PC-3 (cell line): ENCODE results near the gene ZFHX3. TPM values are rescaled to one million over a fixed set of nuclear protein-coding genes. Genes with fewer than 3 reads are reported as not detected.

Experiments used
- ATAC-seq: fragments of 200-7000 bp; cut with Tn5 transposase; 2 replicates; pipeline ENCODE4 v1.9.1; 2020; ENCODE audit warnings: mild to moderate bottlenecking, moderate library complexity
- BruUV-seq: library from RNA; stranded (reverse); fragments of 400-500 nt; replicated peaks from 2 replicates; lab custom pipeline; 2021; lab: Mats Ljungman, UMichigan
- CTCF ChIA-PET: fragments of 300-600 bp; sonication (Branson Sonifier 250); formaldehyde crosslinking; loops from one replicate; lab custom pipeline; 2022; ENCODE audit warnings: antibody characterized with exemption; lab: Charles Lee
- POLR2A ChIA-PET: fragments of 300-600 bp; sonication (Branson Sonifier 250); formaldehyde crosslinking; loops from one replicate; lab custom pipeline; 2022; ENCODE audit warnings: antibody characterized with exemption; ENCODE audit not compliant: unreplicated experiment; lab: Charles Lee
- DNase-seq: peaks from one replicate; pipeline ENCODE4 v3.0.0-alpha.2; 2015
- H2AFZ ChIP-seq: fragments of 300-600 bp; sonication (generic); 2 replicates; pipeline ENCODE4 v1.6.0; 2016; ENCODE audit warnings: antibody characterized with exemption, low read length
- H3F3A ChIP-seq: fragments of 300-600 bp; sonication (generic); one replicate; pipeline ENCODE4 v1.6.0; 2017; ENCODE audit warnings: antibody characterized with exemption, low read length, control low read depth, mild to moderate bottlenecking; ENCODE audit not compliant: unreplicated experiment
- H3K27ac ChIP-seq: fragments of 300-600 bp; sonication (generic); 2 replicates; pipeline ENCODE4 v1.5.1; 2016; ENCODE audit warnings: mild to moderate bottlenecking, low read length
- H3K27me3 ChIP-seq: fragments of 300-600 bp; sonication (generic); 2 replicates; pipeline ENCODE4 v1.6.1; 2016; ENCODE audit warnings: low read length, mixed read lengths
- H3K36me3 ChIP-seq: fragments of 300-600 bp; sonication (generic); 2 replicates; pipeline ENCODE4 v1.6.1; 2016; ENCODE audit warnings: low read depth, mixed run types, low read length, mixed read lengths
- H3K4me1 ChIP-seq: fragments of 300-600 bp; sonication (generic); 2 replicates; pipeline ENCODE4 v1.5.1; 2016; ENCODE audit warnings: low read length; ENCODE audit not compliant: insufficient read depth
- H3K4me2 ChIP-seq: fragments of 300-600 bp; sonication (generic); 2 replicates; pipeline ENCODE4 v1.6.0; 2016; ENCODE audit warnings: low read length
- H3K4me3 ChIP-seq: fragments of 300-600 bp; sonication (generic); 2 replicates; pipeline ENCODE4 v1.5.1; 2016; ENCODE audit warnings: mild to moderate bottlenecking, low read length, mixed read lengths
- H3K79me2 ChIP-seq: fragments of 300-600 bp; sonication (generic); 2 replicates; pipeline ENCODE4 v1.6.1; 2017; ENCODE audit warnings: low read length, mixed read lengths
- H3K9ac ChIP-seq: fragments of 300-600 bp; sonication (generic); 2 replicates; pipeline ENCODE4 v1.6.0; 2016; ENCODE audit warnings: mild to moderate bottlenecking, low read length
- H3K9me2 ChIP-seq: fragments of 300-600 bp; sonication (generic); replicated peaks from 2 replicates; pipeline ENCODE4 v1.6.1; 2016; ENCODE audit warnings: mixed run types, low read length, mixed read lengths
- H3K9me3 ChIP-seq: fragments of 300-600 bp; sonication (generic); 2 replicates; pipeline ENCODE4 v1.6.1; 2016; ENCODE audit warnings: low read length, mixed read lengths
- H4K20me1 ChIP-seq: fragments of 300-600 bp; sonication (generic); 2 replicates; pipeline ENCODE4 v1.6.1; 2016; ENCODE audit warnings: low read length, mixed read lengths
- EZH2 ChIP-seq: fragments of 300-600 bp; sonication (generic); IDR thresholded peaks from one replicate; pipeline ENCODE4 v1.6.1; 2017; ENCODE audit warnings: antibody characterized with exemption, mild to moderate bottlenecking, low read length; ENCODE audit not compliant: unreplicated experiment
- EZH2phosphoT487 ChIP-seq: fragments of 300-600 bp; sonication (generic); IDR thresholded peaks from 2 replicates; pipeline ENCODE4 v1.6.1; 2018; ENCODE audit warnings: mild to moderate bottlenecking, antibody characterized with exemption, low read length, borderline replicate concordance
- intact Hi-C: fragments of 100-400 bp; cut with micrococcal nuclease; formaldehyde crosslinking; loops from 2 replicates; pipeline ENCODE4 v1.9.0; 2023
- total RNA-seq: library from RNA; depleted of rRNA; stranded (reverse); fragments of >200 nt; gene quantifications from 2 replicates; pipeline ENCODE4 v1.2.3, GENCODE V29; 2014
- TF ChIP-seq, protein P1 (sequence below): fragments of 300-600 bp; sonication (generic); conservative IDR thresholded peaks from 2 replicates; pipeline ENCODE4 v1.5.1; 2017; ENCODE audit warnings: antibody characterized with exemption, low read depth, mild to moderate bottlenecking, low read length

The ZFHX3 gene
- total RNA-seq, 1 experiment from 2014 or later = 3.5 TPM

- intact Hi-C loops = no loop called here
- ChIA-PET POLR2A (no interaction called here), CTCF (no interaction called here)
- DNase-seq (no peak), ATAC-seq (no peak)
- no peaks in the 10 kb centered on the region for H3K9me2 ChIP-seq
- no peaks in the 10 kb centered on the region for H3F3A ChIP-seq
- no peaks in the 10 kb centered on the region for H3K27me3 ChIP-seq
- H3K27ac ChIP-seq = no peak overlapping the region
- H3K4me3 ChIP-seq = no peak overlapping the region
- no peaks in the 10 kb centered on the region for H3K4me1 ChIP-seq
- no TSS peak for BruUV-seq
- no peaks in the 10 kb centered on the region for H3K36me3 ChIP-seq
- H3K9ac ChIP-seq = no peak overlapping the region
- no peaks in the 10 kb centered on the region for H3K79me2 ChIP-seq
- no peak overlapping the region for H2AFZ ChIP-seq
- no peaks in the 10 kb centered on the region for H4K20me1 ChIP-seq
- no peaks in the 10 kb centered on the region for H3K9me3 ChIP-seq
- TF ChIP-seq EZH2phosphoT487 = no peak
- no peak overlapping the region for H3K4me2 ChIP-seq
Measured at GRCh38 chr16:72894293-72895151, 153.4 kb downstream of the ZFHX3 start.

GRCh38 chr16:72891291-72892227 lies 156.4 kb downstream of the ZFHX3 start:
- intact Hi-C loops = no loop called here
- H4K20me1 ChIP-seq = no peaks in the 10 kb centered on the region
- H3K36me3 ChIP-seq = no peaks in the 10 kb centered on the region
- H3K27ac ChIP-seq = no peak overlapping the region
- no peaks in the 10 kb centered on the region for H3K9me2 ChIP-seq
- no TSS peak for BruUV-seq
- TF ChIP-seq, protein P1, sequence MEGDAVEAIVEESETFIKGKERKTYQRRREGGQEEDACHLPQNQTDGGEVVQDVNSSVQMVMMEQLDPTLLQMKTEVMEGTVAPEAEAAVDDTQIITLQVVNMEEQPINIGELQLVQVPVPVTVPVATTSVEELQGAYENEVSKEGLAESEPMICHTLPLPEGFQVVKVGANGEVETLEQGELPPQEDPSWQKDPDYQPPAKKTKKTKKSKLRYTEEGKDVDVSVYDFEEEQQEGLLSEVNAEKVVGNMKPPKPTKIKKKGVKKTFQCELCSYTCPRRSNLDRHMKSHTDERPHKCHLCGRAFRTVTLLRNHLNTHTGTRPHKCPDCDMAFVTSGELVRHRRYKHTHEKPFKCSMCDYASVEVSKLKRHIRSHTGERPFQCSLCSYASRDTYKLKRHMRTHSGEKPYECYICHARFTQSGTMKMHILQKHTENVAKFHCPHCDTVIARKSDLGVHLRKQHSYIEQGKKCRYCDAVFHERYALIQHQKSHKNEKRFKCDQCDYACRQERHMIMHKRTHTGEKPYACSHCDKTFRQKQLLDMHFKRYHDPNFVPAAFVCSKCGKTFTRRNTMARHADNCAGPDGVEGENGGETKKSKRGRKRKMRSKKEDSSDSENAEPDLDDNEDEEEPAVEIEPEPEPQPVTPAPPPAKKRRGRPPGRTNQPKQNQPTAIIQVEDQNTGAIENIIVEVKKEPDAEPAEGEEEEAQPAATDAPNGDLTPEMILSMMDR = no peak
- TF ChIP-seq EZH2 = no peak
- no peak for TF ChIP-seq EZH2phosphoT487
- H3K9me3 ChIP-seq = no peaks in the 10 kb centered on the region
- H3K79me2 ChIP-seq = no peaks in the 10 kb centered on the region
- no peak overlapping the region for H3K4me3 ChIP-seq
- ChIA-PET CTCF (no interaction called here), POLR2A (interaction anchor here (0.6 kb wide), 1 partner anchor 64 kb away, joined by 4 read pairs; no protein-coding TSS in a partner anchor)
- H2AFZ ChIP-seq = no peak overlapping the region
- H3F3A ChIP-seq = no peaks in the 10 kb centered on the region
- no peak overlapping the region for H3K9ac ChIP-seq
- no peaks in the 10 kb centered on the region for H3K4me1 ChIP-seq
- no peaks in the 10 kb centered on the region for H3K27me3 ChIP-seq
- ATAC-seq (no peak), DNase-seq (no peak)
- H3K4me2 ChIP-seq = no peak overlapping the region

DNA sequence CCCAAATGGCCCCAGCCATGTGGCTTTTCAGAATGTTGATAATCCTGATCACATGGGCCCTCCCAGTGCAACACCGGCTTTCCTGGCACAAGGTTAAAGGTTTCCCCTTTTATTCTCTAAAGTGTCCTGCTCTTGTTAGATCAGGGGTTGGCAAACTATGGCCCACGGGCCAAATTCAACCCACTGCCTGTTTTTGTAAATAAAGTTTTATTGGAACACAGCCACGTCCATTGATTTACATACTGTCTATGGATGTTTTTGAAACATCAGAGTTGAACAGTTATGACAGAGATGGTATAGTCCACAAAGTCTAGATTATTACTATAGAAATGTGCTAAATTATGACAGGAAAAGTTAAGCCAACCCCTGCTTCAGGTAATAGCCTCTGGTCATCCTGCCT lies 157.3 kb downstream of the ZFHX3 start:
- ChIA-PET CTCF (no interaction called here), POLR2A (no interaction called here)
- no peak for TF ChIP-seq EZH2
- TF ChIP-seq EZH2phosphoT487 = no peak
- TF ChIP-seq, protein P1 = no peak
- Histone ChIP-seq H3K9me2 (no peaks in the 10 kb centered on the region), H3K4me3 (no peak overlapping the region), H3K4me1 (no peaks in the 10 kb centered on the region), H3F3A (no peaks in the 10 kb centered on the region), H3K4me2 (no peak overlapping the region), H3K9ac (no peak overlapping the region), H3K27me3 (no peaks in the 10 kb centered on the region), H3K9me3 (no peaks in the 10 kb centered on the region), H3K36me3 (no peaks in the 10 kb centered on the region), H2AFZ (no peak overlapping the region), H3K27ac (no peak overlapping the region), H3K79me2 (no peaks in the 10 kb centered on the region), H4K20me1 (no peaks in the 10 kb centered on the region)
- intact Hi-C loops = no loop called here
- ATAC-seq = no peak
- no peak for DNase-seq
- BruUV-seq = no TSS peak
